NOMO-1 treated with DMSO at 0.1 percent for 48 hours (cell line): ENCODE measurements around the gene FAM53A.

Experiments
- DNase-seq: peaks from one replicate; lab custom pipeline; 2025; ENCODE audit not compliant: unreplicated experiment; lab: John Stamatoyannopoulos, UW

The FAM53A gene

GRCh38 chr4:1625600-1626138 is 58.4 kb downstream of the FAM53A start:
- DNase-seq, result no peak

- DNase-seq, result no peak
These were observed 59.6 kb downstream of the FAM53A start for GRCh38 chr4:1624519-1624910.

- DNase-seq, result no peak
These were observed 60.1 kb downstream of the FAM53A start for GRCh38 chr4:1623821-1624518.

DNA sequence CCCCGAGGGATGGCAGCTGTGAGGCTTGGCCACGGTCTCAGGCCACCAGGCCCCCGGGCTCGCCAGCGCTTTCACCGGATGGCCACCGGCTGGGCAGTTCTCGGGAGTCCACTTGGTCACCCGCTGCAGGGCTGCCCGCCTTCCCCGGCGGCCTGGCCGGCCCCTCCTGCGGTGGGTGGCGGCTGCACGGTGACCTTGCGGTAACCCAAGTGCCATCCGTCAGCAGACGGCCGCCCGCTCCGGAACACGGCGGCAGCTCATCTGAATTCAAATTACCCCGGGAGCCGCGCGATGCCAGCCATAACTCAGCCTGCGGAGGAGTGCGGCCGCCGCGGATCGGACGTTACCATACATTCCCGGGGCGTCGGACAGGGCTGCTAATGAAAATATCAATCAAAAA is 60.7 kb downstream of the FAM53A start:
- DNase-seq, result no peak

DNA sequence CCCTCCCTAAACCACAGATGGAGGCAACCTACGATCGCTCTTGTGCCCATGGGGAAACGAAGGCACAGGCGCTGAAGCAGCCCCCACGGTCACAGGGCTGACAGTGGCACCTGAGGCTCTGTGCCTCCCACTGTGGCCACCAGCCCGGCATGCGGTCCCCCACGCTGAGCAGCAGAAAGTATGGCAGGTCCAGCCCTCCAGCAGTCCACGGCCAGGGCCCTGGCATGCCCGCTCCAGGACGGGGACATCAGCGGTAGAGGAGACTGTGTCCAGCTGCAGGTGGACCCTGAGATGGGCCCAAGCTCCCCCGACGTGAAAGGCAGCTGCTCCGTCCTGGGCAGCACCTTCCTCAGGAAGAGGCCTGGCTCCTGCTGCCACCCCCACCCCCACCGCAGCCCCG is 61.2 kb downstream of the FAM53A start:
- DNase-seq, result no peak

GRCh38 chr4:1622238-1622637 is 61.9 kb downstream of the FAM53A start:
- no peak for DNase-seq

GRCh38 chr4:1621526-1621925 is 62.6 kb downstream of the FAM53A start:
- DNase-seq, result no peak

DNA sequence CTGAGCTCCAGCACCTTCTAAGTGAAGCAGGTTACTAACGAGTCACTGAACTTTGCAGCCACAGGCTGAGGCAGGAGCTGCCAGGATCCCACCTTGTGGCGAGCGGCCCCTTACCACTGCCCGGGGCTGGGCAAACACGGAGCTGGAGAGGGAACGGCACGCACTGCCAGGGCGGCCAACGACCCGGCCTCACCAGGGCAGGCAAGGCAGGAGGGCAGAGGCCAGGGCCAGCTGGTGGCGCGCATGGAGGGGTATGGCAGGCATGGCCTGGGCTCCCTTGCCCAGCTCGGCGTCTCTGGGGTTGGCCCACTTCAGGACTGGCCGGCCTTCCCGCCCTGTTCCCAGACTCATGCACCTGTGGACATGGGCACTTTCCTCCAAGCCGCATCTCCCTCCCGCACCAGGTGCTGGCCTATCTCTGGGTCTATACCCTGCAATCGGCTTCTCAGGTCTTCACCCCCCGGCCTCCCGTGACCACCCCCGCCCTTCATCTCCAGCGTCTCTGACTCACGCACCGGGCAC is 64.9 kb downstream of the FAM53A start:
- no peak for DNase-seq

DNA sequence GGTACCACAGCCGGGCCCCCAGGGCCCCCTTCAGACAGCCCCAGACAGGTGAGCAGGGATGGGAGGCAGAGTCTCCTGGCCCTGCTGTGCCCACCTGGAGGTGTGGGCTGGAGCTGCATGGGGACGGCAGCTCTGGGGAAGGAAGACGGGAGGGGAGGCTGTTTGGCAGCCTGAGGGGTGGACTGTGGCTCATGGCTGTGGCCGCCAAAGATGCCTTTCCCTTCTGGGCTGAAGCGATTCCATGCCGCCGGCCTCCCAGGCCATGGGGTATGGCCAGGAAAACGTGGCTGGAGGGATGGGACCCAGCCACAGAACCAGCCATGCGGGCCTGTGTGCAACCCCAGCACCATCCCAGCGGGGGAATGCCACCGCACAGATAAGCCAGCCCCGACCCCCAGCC is 65.7 kb downstream of the FAM53A start:
- no peak for DNase-seq

DNA sequence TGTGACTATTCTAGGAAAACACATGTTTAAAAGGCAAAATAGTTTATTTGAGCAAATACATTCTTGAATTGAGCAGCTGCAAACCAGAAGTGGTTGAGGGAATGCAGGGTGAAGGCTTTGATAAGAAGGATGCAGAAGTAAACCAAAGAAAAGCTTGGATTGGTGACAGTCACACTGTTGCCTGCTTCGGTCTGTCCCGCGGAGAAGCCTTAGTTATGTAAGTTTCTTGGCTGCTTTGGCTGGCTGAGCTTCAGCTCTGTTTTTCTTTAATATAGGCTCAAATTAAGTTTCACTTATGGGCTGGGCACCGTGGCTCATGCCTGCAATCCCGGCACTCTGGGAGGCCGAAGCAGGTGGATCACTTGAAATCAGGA is 67.6 kb downstream of the FAM53A start:
- no peak for DNase-seq

GRCh38 chr4:1615786-1616556 is 68.1 kb downstream of the FAM53A start:
- DNase-seq, result no peak

- DNase-seq, result no peak
These were observed 69.1 kb downstream of the FAM53A start for GRCh38 chr4:1614854-1615595.

DNA sequence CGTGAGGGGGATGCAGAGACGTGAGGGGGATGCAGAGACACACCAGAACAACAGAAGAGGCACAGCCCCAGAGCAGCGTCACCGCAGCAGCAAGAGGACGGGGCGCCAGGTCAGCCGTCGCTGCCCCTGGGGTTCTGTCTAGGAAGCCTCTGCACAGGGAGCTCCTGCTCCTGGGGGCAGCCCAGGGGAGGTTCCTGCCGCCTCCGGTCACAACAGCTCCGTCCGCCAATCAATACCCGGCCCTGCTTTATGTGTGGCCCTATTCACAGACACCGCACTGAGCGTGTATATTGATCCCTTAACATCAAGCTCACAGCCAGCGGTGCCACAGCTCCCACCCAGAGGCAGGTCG is 69.6 kb downstream of the FAM53A start:
- no peak for DNase-seq

DNA sequence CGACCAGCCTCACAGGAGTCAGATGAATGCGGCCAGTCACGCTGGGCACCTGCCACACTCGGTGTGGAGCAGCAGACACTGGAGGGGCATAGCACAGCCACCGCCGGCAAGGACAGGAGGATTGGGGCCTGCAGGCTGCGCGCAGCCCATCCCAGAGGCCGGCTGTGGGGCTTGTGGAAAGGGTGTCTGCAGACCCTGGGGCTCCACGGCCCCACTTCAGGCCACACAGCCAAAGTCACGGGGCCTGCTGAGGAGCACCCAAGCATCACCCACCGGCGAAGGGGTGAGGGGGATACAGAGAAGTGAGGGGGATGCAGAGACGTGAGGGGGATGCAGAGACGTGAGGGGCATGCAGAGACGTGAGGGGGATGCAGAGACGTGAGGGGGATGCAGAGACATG is 70.1 kb downstream of the FAM53A start:
- no peak for DNase-seq

GRCh38 chr4:1613099-1613495 is 71.0 kb downstream of the FAM53A start:
- DNase-seq, result no peak

GRCh38 chr4:1612278-1613098 is 71.6 kb downstream of the FAM53A start:
- no peak for DNase-seq

DNA sequence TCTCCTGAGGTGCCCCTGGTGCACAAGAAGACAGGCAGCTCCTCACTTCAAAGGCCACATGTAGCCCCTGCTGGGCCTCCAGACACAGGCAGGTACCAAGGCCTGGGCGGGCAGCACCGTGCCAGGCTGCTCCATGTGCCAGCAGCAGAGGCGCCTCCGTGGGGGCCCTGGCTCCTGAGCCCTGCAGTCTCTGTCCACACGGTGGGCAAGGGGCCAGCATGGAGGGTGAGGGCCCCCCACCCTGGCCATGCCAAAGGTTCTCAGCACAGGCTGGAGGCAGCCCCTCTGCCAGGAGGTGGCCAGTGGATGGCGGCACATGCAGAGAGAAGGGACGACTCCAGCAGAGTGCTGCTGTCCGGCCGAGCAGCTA is 72.6 kb downstream of the FAM53A start:
- DNase-seq, result no peak

- DNase-seq, result no peak
These were observed 73.2 kb downstream of the FAM53A start for GRCh38 chr4:1610791-1611500.

- no peak for DNase-seq
These were observed 74.0 kb downstream of the FAM53A start for GRCh38 chr4:1609901-1610790.
